AG04450 (cell line): ENCODE data around the gene PSKH1. TPM values are rescaled to one million over a fixed set of nuclear protein-coding genes. Genes with fewer than 3 reads are reported as not detected.
A peak's percentile ranks its signal among the peaks of the same experiment; 100 is the strongest.

ENCODE experiments used
- CTCF ChIA-PET: fragments of 300-600, 350-600 bp; formaldehyde crosslinking; extraction: SDS; loops from one replicate; lab custom pipeline; 2022; ENCODE audit warnings: antibody characterized with exemption, inconsistent platforms; lab: Charles Lee
- POLR2A ChIA-PET: fragments of 350-600 bp; formaldehyde crosslinking; extraction: SDS; loops from one replicate; lab custom pipeline; 2021; ENCODE audit warnings: antibody characterized with exemption, inconsistent platforms; lab: Yijun Ruan, JAX
- DNase-seq: peaks from one replicate; pipeline ENCODE4 v3.0.0-alpha.2; 2011; ENCODE audit warnings: low read depth, low spot score
- H3K27ac ChIP-seq: one replicate; pipeline ENCODE4 v1.5.1; 2012; ENCODE audit warnings: low read depth, low read length, control low read depth
- H3K27me3 ChIP-seq: one replicate; pipeline ENCODE4 v1.6.0; 2012; ENCODE audit warnings: low read length; ENCODE audit not compliant: control insufficient read depth, insufficient read depth
- H3K4me3 ChIP-seq: 2 replicates; pipeline ENCODE4 v1.5.1; 2011; ENCODE audit warnings: mild to moderate bottlenecking, low read depth, low read length, control low read depth
- H3K9me3 ChIP-seq: 2 replicates; pipeline ENCODE4 v1.5.1; 2012; ENCODE audit warnings: low read length; ENCODE audit not compliant: control insufficient read depth, insufficient read depth
- CTCF ChIP-seq: IDR thresholded peaks from 2 replicates; pipeline ENCODE4 v1.5.1; 2011; ENCODE audit warnings: low read depth, low read length, control low read depth, inconsistent platforms
- polyA plus RNA-seq: library from polyadenylated mRNA; depleted of rRNA; stranded (reverse); fragments of >200 nt; gene quantifications from 2 replicates; pipeline ENCODE4 v1.2.3, GENCODE V29; 2011

PSKH1 gene
- polyA plus RNA-seq, 1 experiment: 18.2 TPM

GRCh38 chr16:67943256-67943618, 50.2 kb downstream of the PSKH1 start:
- Histone ChIP-seq H3K9me3 (no peaks in the 10 kb centered on the region; the same call in 1 of the 2 replicates), H3K27me3 (no peaks in the 10 kb centered on the region), H3K27ac (no peak overlapping the region), H3K4me3 (no peak overlapping the region)
- ChIA-PET POLR2A (no interaction called here), CTCF (interaction anchor here (0.6 to 1.4 kb wide), 3 partner anchors 49 to 369 kb away, joined by 3 to 11 read pairs (median 3); partner anchors contain the start of gene NRN1L)
- DNase-seq: no peak
- TF ChIP-seq CTCF: no peak

- ChIA-PET POLR2A (no interaction called here), CTCF (interaction anchor here (0.6 to 0.7 kb wide), 3 partner anchors 26 to 369 kb away, joined by 3 to 11 read pairs (median 7); no protein-coding TSS in a partner anchor)
- no peak for TF ChIP-seq CTCF
- no peak within 1 kb of the TSS for H3K4me3 ChIP-seq
- peak within 1 kb of the TSS; percentile 21 for H3K27ac ChIP-seq
- no peak for DNase-seq
- H3K9me3 ChIP-seq: no peaks in the 10 kb centered on the region; the same call in 1 of the 2 replicates
- H3K27me3 ChIP-seq: no peaks in the 10 kb centered on the region
These were observed 50.8 kb downstream of the PSKH1 start, which contains the start of gene LCAT for GRCh38 chr16:67943619-67944504. TSS of gene LCAT (minus strand) at chr16:67944120. CDS start at chr16:67944101, 19 bp downstream.

GRCh38 chr16:67944690-67945391, 51.8 kb downstream of the PSKH1 start:
- H3K27ac ChIP-seq: peak overlapping the region; percentile 21
- H3K9me3 ChIP-seq: no peaks in the 10 kb centered on the region; the same call in 1 of the 2 replicates
- ChIA-PET CTCF (interaction anchor here (0.6 kb wide), 1 partner anchor 297 kb away, joined by 3 read pairs; no protein-coding TSS in a partner anchor), POLR2A (no interaction called here)
- no peak overlapping the region for H3K4me3 ChIP-seq
- DNase-seq: no peak
- no peaks in the 10 kb centered on the region for H3K27me3 ChIP-seq
- TF ChIP-seq CTCF: no peak

- no peaks in the 10 kb centered on the region for H3K27me3 ChIP-seq
- H3K27ac ChIP-seq: no peak overlapping the region
- H3K9me3 ChIP-seq: no peaks in the 10 kb centered on the region; the same call in 1 of the 2 replicates
- ChIA-PET POLR2A (no interaction called here), CTCF (no interaction called here)
- DNase-seq: no peak
- TF ChIP-seq CTCF: no peak
- H3K4me3 ChIP-seq: no peak overlapping the region
These were observed 52.4 kb downstream of the PSKH1 start for GRCh38 chr16:67945392-67945933.
